GM12872 (cell line): Measurements from ENCODE around the gene SLC37A1.

Experiments
- CTCF ChIP-seq: IDR thresholded peaks from 3 replicates; pipeline ENCODE4 v1.5.1; 2011; ENCODE audit warnings: low read depth, mild to moderate bottlenecking, low read length, moderate library complexity; ENCODE audit not compliant: insufficient read depth

SLC37A1 gene

GRCh38 chr21:42532466-42533181, 19.0 kb downstream of the SLC37A1 start:
- TF ChIP-seq CTCF, result no peak

DNA sequence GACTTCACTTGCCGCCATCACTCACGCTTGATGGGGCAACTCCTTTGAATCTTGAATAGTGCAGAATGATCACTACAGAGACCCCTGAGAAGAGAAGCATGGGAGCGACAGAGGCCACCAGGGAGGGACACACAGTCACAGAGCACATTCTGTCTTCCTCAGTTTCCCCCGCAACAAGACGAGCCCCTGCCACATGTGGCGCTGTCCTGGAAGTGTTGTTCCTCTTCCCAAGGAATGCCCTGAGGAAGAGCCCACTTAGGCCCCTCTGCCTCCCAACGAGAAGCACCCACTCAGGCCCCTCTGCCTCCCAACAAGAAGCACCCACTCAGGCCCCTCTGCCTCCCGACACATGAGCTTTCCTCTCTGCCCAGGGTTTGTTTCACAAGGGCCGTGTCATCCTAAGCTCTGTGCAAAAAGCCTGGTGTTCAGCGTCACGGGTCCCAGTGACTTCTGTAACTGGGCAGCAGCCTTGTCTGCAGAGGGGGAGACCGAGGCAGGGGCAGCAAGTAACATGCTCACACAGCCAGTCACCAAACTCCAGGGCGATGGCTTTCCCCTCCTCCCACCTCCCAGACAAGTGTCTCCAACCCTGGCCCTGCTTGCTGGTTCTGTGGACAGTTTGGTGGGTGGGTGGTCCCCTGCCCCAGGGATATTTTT, 19.8 kb downstream of the SLC37A1 start:
- TF ChIP-seq CTCF, result no peak

DNA sequence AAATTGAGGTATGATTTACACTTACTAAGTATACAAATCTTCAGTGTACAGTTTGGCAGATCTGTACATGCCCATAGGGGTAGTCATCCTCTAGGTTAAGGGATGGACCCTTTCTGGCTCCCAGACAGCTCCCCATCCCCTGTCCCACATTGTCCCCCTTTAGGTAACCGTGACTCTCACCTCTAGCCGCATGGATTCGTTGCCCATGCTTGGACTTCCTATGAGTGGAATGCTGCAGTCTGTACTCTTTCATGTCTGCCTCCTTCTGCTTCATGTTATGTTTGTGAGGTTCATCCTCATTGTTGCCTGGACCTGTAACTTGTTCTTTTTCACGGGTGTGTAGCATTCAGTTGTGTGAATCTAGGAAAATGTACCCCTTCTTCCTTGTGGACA, 20.3 kb downstream of the SLC37A1 start:
- no peak for TF ChIP-seq CTCF

- TF ChIP-seq CTCF, result no peak
Observed at GRCh38 chr21:42534421-42535378, 21.0 kb downstream of the SLC37A1 start.

- no peak for TF ChIP-seq CTCF
Observed at GRCh38 chr21:42535602-42536171, 22.0 kb downstream of the SLC37A1 start.

- TF ChIP-seq CTCF, result no peak
Observed at GRCh38 chr21:42536601-42537000, 22.9 kb downstream of the SLC37A1 start.
